HepG2 (cell line): ENCODE results near the gene PEX3. TPM values are rescaled to one million over a fixed set of nuclear protein-coding genes. Genes with fewer than 3 reads are reported as not detected.

Source experiments
- CBFB ChIP-seq: sonication (generic); formaldehyde crosslinking; IDR thresholded peaks from 2 replicates; pipeline ENCODE4 v1.4.0; 2020; ENCODE audit warnings: missing genetic modification reagents
- CENPBD1 ChIP-seq: sonication (generic); formaldehyde crosslinking; IDR thresholded peaks from 2 replicates; pipeline ENCODE4 v1.8.0; 2022; ENCODE audit warnings: missing genetic modification reagents, low read depth, mild to moderate bottlenecking, borderline replicate concordance
- FOXK1 ChIP-seq: sonication (generic); formaldehyde crosslinking; IDR thresholded peaks from 2 replicates; pipeline ENCODE4 v1.4.0; 2020; ENCODE audit warnings: low read depth, missing genetic modification reagents, borderline replicate concordance
- FOXP4 ChIP-seq: sonication (generic); formaldehyde crosslinking; IDR thresholded peaks from 2 replicates; pipeline ENCODE4 v1.4.0; 2020; ENCODE audit warnings: missing genetic modification reagents
- HMGXB4 ChIP-seq, 2 experiments: sonication (generic) in 1 of 2; formaldehyde crosslinking in 1 of 2; IDR thresholded peaks; 2 replicates each; pipeline versions ENCODE4 v1.4.0 to v1.6.1; 2018 to 2020; ENCODE audit warnings: missing genetic modification reagents in 2 of 2, borderline replicate concordance in 1 of 2, low read depth in 1 of 2, mild to moderate bottlenecking in 1 of 2, missing biosample characterization in 1 of 2
- JUND ChIP-seq: sonication (generic); formaldehyde crosslinking; IDR thresholded peaks from 2 replicates; pipeline ENCODE4 v1.8.0; 2022; ENCODE audit warnings: mild to moderate bottlenecking, missing genetic modification reagents
- TOPORS ChIP-seq: sonication (generic); formaldehyde crosslinking; IDR thresholded peaks from 2 replicates; pipeline ENCODE4 v1.8.0; 2023; ENCODE audit warnings: mild to moderate bottlenecking, missing genetic modification reagents
- ZBTB34 ChIP-seq: sonication (generic); formaldehyde crosslinking; IDR thresholded peaks from 2 replicates; pipeline ENCODE4 v1.8.0; 2022; ENCODE audit warnings: mild to moderate bottlenecking, missing genetic modification reagents
- ZNF274 ChIP-seq: sonication (generic); formaldehyde crosslinking; IDR thresholded peaks from 2 replicates; pipeline ENCODE4 v1.5.1; 2020; ENCODE audit warnings: mild to moderate bottlenecking, missing genetic modification reagents
- ZNF597 ChIP-seq: sonication (generic); formaldehyde crosslinking; IDR thresholded peaks from 2 replicates; pipeline ENCODE4 v1.5.0; 2020; ENCODE audit warnings: missing genetic modification reagents
- ZNF792 ChIP-seq: IDR thresholded peaks from 2 replicates; pipeline ENCODE4 v1.6.1; 2016
- ZNF879 ChIP-seq: sonication (generic); formaldehyde crosslinking; IDR thresholded peaks from 2 replicates; pipeline ENCODE4 v1.8.1; 2023; ENCODE audit warnings: missing genetic modification reagents
- ZSCAN21 ChIP-seq: sonication (generic); formaldehyde crosslinking; IDR thresholded peaks from 2 replicates; pipeline ENCODE4 v1.8.0; 2022; ENCODE audit warnings: mild to moderate bottlenecking, missing genetic modification reagents, moderate library complexity, borderline replicate concordance
- polyA plus RNA-seq, 8 experiments: library from polyadenylated mRNA; depleted of rRNA in 3 of 8; stranded (reverse) in 7 of 8; unstranded in 1 of 8; fragments of >200 nt; fragmentation: Illumina TruSeq in 4 of 8; extraction: Trizol in 4 of 8; gene quantifications; 2 replicates each; pipeline versions ENCODE4 v1.2.1 to v1.2.3, GENCODE V29; 2011 to 2016; ENCODE audit warnings: low read depth in 4 of 8, missing spikeins in 1 of 8, mixed read lengths in 1 of 8; ENCODE audit not compliant: insufficient read depth in 1 of 8
- total RNA-seq, 5 experiments: library from RNA; depleted of rRNA; stranded (reverse); fragments of >200 nt; fragmentation: Illumina TruSeq; extraction: Trizol; gene quantifications; 2 replicates each; pipeline ENCODE4 v1.2.3, GENCODE V29; 2016; ENCODE audit warnings: low read depth in 1 of 5

PEX3 gene
- total and polyA plus RNA-seq, 2 of the 13 experiments (the other 11 are each of a cell fraction or from before 2014, with no cell fraction given), result 30.9 to 40.8 TPM

GRCh38 chr6:143449714-143450452 is 722 bp upstream of the PEX3 start (continued):
- TF ChIP-seq ZBTB34 (peak; percentile 38; the same call in 1 of the 2 replicates), CENPBD1 (CRISPR knock-in tag) (peak; percentile 5; the same call in 1 of the 2 replicates), TOPORS (no peak; the same call in 1 of the 2 replicates), JUND (CRISPR knock-in tag) (0 out of 2 replicates have a peak, but pooled peaks have one; percentile 24), ZNF274 (no peak), HMGXB4 (CRISPR knock-in tag; IDR thresholded peaks at IDR 0.05; ENCODE audit: borderline replicate concordance in 1 of 2, low read depth in 1 of 2) (peak in 1 of 2 experiments; percentile 90; a peak in 3 of 4 replicates), ZNF879 (CRISPR knock-in tag) (0 out of 2 replicates have a peak, but pooled peaks have one; percentile 55), FOXK1 (CRISPR knock-in tag) (0 out of 2 replicates have a peak, but pooled peaks have one; percentile 14), FOXP4 (CRISPR knock-in tag) (0 out of 2 replicates have a peak, but pooled peaks have one; percentile 12), ZNF792 (CRISPR knock-in tag) (no peak), CBFB (no peak), ZNF597 (CRISPR knock-in tag) (no peak), ZSCAN21 (0 out of 2 replicates have a peak, but pooled peaks have one; percentile 46)
